Limb (tissue), 2 donors: Measurements from ENCODE around the gene PERP.
"Not testable (repeated sequence)": the region's sequence is repeated elsewhere in the genome, so short reads cannot be mapped to it uniquely, and the experiment has no call there.

Experiments used
- DNase-seq, 2 donors: peaks; one replicate each; pipeline ENCODE4 v3.0.0-alpha.2; 2016; ENCODE audit errors: extremely low spot score in 2 of 2

Gene PERP

GRCh38 chr6:138105446-138105845 lies 1.8 kb downstream of the PERP start:
- DNase-seq = no peak

GRCh38 chr6:138104618-138105213 lies 2.5 kb downstream of the PERP start:
- no peak for DNase-seq

- no peak for DNase-seq
Observed at GRCh38 chr6:138103871-138104270, 3.3 kb downstream of the PERP start.

- DNase-seq = no peak
Observed at GRCh38 chr6:138101946-138102731, 5.1 kb downstream of the PERP start.

- no peak for DNase-seq
Observed at GRCh38 chr6:138099832-138100231, 7.4 kb downstream of the PERP start.

- DNase-seq = no peak
Observed at GRCh38 chr6:138098306-138098705, 8.9 kb downstream of the PERP start.

GRCh38 chr6:138094260-138094659 lies 13.0 kb downstream of the PERP start:
- no peak for DNase-seq

GRCh38 chr6:138093632-138094031 lies 13.6 kb downstream of the PERP start:
- DNase-seq = no peak

GRCh38 chr6:138092686-138093085 lies 14.5 kb downstream of the PERP start:
- DNase-seq = no peak

- DNase-seq = no peak
Observed at GRCh38 chr6:138089325-138089724, 17.9 kb downstream of the PERP start.

- no peak for DNase-seq
Observed at GRCh38 chr6:138088326-138088762, 18.9 kb downstream of the PERP start.

GRCh38 chr6:138087593-138088325 lies 19.5 kb downstream of the PERP start:
- DNase-seq = no peak

GRCh38 chr6:138086573-138087196 lies 20.5 kb downstream of the PERP start:
- no peak for DNase-seq

GRCh38 chr6:138085839-138086222 lies 21.4 kb downstream of the PERP start:
- no peak for DNase-seq

GRCh38 chr6:138084904-138085838 lies 22.0 kb downstream of the PERP start:
- no peak for DNase-seq

- no peak for DNase-seq
Observed at GRCh38 chr6:138082232-138082631, 25.0 kb downstream of the PERP start.

- not testable (repeated sequence) for DNase-seq
Observed at GRCh38 chr6:138079556-138079955, 27.7 kb downstream of the PERP start.

GRCh38 chr6:138078491-138078890 lies 28.7 kb downstream of the PERP start:
- DNase-seq = no peak

- DNase-seq = no peak
Observed at GRCh38 chr6:138073264-138073663, 34.0 kb downstream of the PERP start.

- DNase-seq = no peak
Observed at GRCh38 chr6:138063726-138064125, 43.5 kb downstream of the PERP start.

GRCh38 chr6:138054982-138055381 lies 52.2 kb downstream of the PERP start:
- DNase-seq = no peak
